Activated CD8-positive, alpha-beta memory T cell treated with anti-CD3 and anti-CD28 coated beads for 1 hour (primary cell): Measurements from ENCODE around the gene SPRTN.
A peak's percentile ranks its signal among the peaks of the same experiment; 100 is the strongest.

Experiments
- DNase-seq, 2 donors: peaks; one replicate each; pipeline ENCODE4 v3.0.0-alpha.2; 2020; ENCODE audit warnings: low read depth in 1 of 2; ENCODE audit errors: extremely low read depth in 1 of 2

The SPRTN gene

GRCh38 chr1:231338270-231339128 is at the start of gene SPRTN:
Gene SPRTN, plus strand, starts transcription at chr1:231338293. Its CDS starts 91 bp downstream, at chr1:231338384.
- DNase-seq = no peak

- DNase-seq = no peak
These were observed 42.2 kb upstream of the SPRTN start for GRCh38 chr1:231295938-231296337.

- DNase-seq = no peak
These were observed 36.1 kb upstream of the SPRTN start for GRCh38 chr1:231301990-231302389.

- DNase-seq = no peak
These were observed 27.6 kb upstream of the SPRTN start for GRCh38 chr1:231310391-231310934.

GRCh38 chr1:231311720-231312431 is 26.2 kb upstream of the SPRTN start:
- DNase-seq = no peak

- DNase-seq = no peak
These were observed 25.7 kb upstream of the SPRTN start for GRCh38 chr1:231312432-231312788.

GRCh38 chr1:231313661-231314060 is 24.4 kb upstream of the SPRTN start:
- DNase-seq = no peak

GRCh38 chr1:231315887-231316286 is 22.2 kb upstream of the SPRTN start:
- peak in 1 of 2 donors; percentile 4 for DNase-seq

GRCh38 chr1:231317306-231318014 is 20.6 kb upstream of the SPRTN start:
- DNase-seq = no peak

GRCh38 chr1:231318015-231318355 is 20.1 kb upstream of the SPRTN start:
- no peak for DNase-seq

GRCh38 chr1:231318568-231318967 is 19.5 kb upstream of the SPRTN start:
- DNase-seq = no peak

- DNase-seq = no peak
These were observed 19.0 kb upstream of the SPRTN start for GRCh38 chr1:231319080-231319479.

GRCh38 chr1:231322880-231323530 is 15.1 kb upstream of the SPRTN start:
- no peak for DNase-seq

GRCh38 chr1:231324660-231325059 is 13.4 kb upstream of the SPRTN start:
- DNase-seq = no peak

GRCh38 chr1:231326248-231326647 is 11.8 kb upstream of the SPRTN start:
- no peak for DNase-seq

GRCh38 chr1:231327617-231328016 is 10.5 kb upstream of the SPRTN start:
- DNase-seq = no peak

GRCh38 chr1:231329483-231329882 is 8.6 kb upstream of the SPRTN start:
- no peak for DNase-seq

- no peak for DNase-seq
These were observed 5.3 kb upstream of the SPRTN start for GRCh38 chr1:231332761-231333160.

- no peak for DNase-seq
These were observed 3.9 kb upstream of the SPRTN start for GRCh38 chr1:231334079-231334666.

GRCh38 chr1:231334952-231335351 is 3.1 kb upstream of the SPRTN start:
- DNase-seq = no peak
